HG03039 (cell line): ENCODE measurements around the gene TIMM21.

Source experiments
- ATAC-seq: cut with Tn5 transposase; IDR thresholded peaks from one replicate; pipeline ENCODE4 v1.9.1; 2021; ENCODE audit warnings: mild to moderate bottlenecking, moderate library complexity; ENCODE audit not compliant: unreplicated experiment

Gene TIMM21

GRCh38 chr18:74147779-74148542 is at the start of gene TIMM21, which contains the start of gene FBXO15:
Gene TIMM21, plus strand, starts transcription at chr18:74148523. Its CDS starts 286 bp downstream, at chr18:74148809.
Gene FBXO15, minus strand, starts transcription at chr18:74147834. Its CDS starts 49 bp downstream, at chr18:74147785.
- ATAC-seq = peak; percentile 89

DNA sequence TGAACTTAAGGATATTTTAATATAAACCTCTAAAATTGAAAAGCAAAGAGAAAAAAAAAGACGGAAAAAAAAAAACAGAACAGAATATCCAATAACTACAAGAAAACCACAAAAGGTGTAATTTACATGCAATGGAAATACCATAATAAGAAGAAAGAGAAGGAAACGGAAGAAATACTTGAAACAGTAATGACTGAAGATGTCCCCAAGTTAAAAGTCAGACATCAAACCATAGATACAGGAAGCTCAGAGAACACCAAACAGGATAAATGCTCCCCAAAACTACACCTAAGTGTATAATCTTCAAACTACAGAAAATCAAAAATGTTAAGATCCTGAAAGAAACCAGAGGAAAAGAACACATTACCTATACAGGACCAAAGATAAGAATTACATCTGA is 39.9 kb upstream of the TIMM21 start:
- no peak for ATAC-seq

DNA sequence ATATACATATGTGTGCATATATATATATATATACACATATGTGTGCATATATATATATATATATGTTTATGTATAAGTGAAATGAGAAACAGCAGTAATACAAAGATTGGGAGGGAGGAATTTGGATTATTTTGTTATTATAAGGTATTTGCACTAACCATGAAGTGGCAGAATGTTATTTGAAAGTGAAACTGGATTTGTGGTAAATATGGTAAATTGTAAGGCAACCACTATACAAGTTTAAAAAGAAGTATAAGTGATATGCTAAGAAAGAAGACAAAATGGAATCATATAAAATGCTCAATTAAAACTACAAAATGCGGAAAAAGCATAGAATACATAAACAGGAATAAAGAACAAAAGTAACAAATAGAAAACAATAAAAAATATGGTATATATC is 38.2 kb upstream of the TIMM21 start:
- no peak for ATAC-seq

GRCh38 chr18:74110976-74111375 is 37.3 kb upstream of the TIMM21 start:
- ATAC-seq = no peak

GRCh38 chr18:74113711-74114110 is 34.6 kb upstream of the TIMM21 start:
- no peak for ATAC-seq

DNA sequence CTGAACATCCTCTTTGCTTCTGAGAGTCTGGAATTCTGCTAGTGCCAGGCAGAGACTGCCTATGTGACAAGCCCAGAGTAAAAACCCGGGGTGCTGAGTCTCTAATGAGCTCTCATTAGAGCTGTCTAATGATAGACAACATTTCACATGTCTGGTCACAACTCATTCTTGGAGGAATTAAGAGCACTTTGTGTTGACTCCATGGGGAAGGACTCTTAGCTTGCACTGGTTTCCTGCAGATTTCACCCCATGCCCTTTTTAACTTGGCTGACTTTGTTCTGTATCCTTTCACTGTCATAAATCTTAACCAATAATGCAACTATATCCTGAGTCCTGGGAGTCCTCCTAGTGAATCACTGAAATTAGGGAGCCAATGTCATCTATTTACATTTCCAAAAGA is 34.2 kb upstream of the TIMM21 start:
- no peak for ATAC-seq

DNA sequence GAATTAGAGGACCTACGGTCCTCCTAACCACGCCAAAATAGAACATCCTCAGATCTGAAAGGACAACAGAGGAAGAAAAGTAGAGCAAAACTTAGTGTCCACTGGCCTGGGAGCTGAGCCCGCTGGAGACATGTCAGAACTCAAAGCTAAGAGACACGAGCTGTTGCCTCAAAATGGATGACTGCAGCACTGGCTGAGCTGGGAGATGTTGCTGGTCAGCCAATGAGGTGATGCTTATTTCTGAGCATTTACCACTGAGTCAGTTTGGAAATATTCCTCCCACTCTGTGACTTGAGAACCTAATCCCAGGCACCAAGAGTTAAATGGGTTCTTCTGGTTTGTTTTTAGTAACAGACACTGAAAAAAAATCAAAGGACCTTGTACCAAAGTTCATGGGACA is 33.3 kb upstream of the TIMM21 start:
- no peak for ATAC-seq

GRCh38 chr18:74116633-74117554 is 31.4 kb upstream of the TIMM21 start:
- ATAC-seq = no peak

DNA sequence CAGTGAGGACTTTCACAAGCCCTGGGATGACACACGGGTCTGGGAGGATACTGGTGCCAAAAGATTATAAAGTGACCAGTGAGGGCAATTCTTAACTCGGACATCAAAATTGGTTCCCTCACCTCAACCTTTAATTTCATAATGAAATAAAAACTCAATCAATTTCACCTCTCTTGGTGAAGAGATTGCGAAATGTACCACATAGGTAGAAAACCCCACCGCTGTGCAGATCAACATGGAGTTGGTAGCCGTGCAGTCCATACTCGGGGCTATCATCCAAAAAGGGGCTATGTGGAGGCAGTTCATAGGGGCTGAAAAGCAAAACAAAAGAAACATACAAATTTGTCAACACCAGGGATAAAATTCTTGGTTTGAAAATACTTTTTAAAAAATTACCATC is 25.1 kb upstream of the TIMM21 start:
- no peak for ATAC-seq

DNA sequence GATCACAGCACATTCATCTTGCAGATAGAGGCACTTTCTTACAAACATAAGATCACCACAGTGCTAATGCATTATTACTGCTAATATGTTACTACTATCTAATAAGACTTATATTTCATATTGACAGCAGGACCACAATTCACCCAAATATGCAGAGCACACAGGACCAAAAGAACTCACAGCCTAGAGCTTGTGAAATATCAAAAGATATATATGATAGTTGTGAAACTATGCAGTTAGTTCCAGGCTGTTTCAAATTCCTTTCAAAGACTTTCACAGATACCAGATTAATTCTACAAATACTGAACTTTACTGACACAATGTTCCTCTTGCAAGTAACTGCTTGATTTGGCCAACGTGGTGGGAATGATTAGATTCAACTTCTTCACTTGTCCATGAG is 23.7 kb upstream of the TIMM21 start:
- no peak for ATAC-seq

GRCh38 chr18:74126684-74127655 is 21.4 kb upstream of the TIMM21 start:
- no peak for ATAC-seq

- ATAC-seq = no peak
These were observed 20.2 kb upstream of the TIMM21 start for GRCh38 chr18:74128159-74128558.

DNA sequence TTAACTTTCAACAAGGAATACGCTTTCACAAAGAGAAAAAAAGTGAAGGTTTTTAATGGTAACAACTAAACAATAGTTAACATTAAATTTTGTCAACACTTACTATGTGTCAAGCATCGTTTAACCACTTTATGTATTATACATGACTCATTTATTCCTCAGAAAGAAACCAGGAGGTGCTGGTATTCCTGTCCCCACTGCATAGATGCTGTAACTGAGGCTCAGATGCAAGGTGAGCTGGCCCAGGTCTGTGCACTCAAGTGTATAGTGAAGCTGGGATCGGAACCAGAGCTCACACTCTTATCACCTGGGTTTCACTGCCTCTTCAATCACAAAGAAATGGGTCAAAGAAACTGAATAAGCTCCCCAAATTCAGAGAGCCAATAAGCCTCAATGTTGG is 17.2 kb upstream of the TIMM21 start:
- no peak for ATAC-seq

- ATAC-seq = no peak
These were observed 16.1 kb upstream of the TIMM21 start for GRCh38 chr18:74132201-74132600.

DNA sequence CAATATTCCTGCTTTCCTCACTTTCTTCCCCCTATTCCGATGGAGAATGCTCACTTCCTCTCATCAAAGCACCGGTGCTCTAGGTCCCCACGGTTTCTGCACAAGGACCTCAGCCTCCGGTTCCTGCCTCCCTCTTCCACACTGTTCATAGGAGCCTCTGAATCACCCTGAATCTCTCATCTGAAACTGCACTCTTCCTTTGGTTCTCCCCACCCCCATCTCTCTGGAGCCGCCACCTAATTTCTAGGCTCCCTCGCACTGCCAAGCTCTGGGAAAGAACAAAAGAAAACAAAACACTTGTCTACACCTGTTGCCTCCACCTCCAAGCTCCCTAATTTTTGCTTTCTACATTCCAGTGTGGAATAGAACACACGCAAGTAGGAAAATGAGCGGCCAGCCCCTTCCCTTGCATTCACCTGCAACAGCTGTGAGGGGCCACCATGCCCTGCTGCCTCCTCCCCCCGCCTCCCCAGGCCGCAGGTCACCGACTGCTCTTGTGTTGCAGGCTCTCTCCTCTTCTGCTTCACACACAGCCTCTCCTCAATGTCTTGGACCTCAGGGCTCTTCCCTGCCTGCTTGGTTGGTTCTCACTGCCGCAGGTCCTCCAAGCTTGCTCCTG is 10.3 kb upstream of the TIMM21 start:
- ATAC-seq = no peak

DNA sequence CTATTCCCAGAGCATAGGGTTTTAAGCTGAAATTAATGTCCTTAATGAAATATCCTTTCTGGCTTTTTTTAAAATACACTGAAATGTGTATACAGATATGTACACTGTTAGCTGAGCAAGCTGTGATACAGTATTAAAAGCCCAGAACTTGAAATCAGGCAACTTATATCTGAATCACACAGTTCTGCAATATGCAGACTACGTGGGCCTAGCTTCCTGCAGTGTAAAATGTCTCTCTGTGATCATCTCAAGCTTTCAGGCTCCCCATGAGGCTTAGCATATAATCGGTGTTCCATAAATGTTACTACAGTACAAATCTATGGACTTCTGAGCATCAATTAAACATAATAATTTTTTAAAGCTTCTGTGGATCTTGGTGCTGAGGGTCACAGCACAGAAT is 8.9 kb upstream of the TIMM21 start:
- no peak for ATAC-seq

GRCh38 chr18:74139888-74140287 is 8.4 kb upstream of the TIMM21 start:
- ATAC-seq = peak; percentile 74

DNA sequence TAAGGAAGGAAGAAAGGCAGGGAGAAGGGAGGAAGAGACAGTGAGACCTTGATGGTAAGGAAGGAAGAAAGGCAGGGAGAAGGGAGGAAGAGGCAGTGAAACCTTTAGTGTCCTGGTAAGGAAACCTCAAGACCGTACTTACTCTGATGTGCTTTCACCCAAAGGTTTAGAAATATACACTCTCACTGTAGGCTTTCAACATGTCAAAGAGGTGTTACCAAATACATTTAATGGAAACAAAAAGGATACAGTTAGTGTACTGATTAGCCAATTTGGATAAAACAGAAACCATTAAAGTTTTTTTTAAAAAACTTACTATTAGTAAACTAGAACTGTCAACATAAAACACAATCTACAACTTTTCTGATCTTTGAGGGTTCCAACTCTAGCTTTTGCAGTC is 7.7 kb upstream of the TIMM21 start:
- no peak for ATAC-seq

DNA sequence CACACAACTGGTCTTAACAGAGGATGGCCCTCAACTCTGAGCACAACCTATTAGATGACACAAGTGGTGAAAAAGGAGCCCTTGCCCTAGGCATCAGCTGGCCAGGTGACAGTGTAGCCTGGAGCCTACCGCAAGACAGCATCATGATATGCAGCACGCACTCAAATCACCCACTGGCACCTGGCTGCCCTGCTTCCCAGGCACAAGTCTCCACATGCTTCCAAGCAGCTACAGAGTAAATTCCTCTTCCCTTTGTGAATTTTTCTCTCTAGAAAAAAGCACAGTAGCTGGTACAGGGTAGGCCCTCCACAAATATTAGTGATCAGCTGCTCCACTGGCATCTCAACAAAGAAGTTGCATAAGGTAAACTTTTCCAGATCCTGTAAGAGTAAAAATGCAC is 6.7 kb upstream of the TIMM21 start:
- ATAC-seq = no peak

DNA sequence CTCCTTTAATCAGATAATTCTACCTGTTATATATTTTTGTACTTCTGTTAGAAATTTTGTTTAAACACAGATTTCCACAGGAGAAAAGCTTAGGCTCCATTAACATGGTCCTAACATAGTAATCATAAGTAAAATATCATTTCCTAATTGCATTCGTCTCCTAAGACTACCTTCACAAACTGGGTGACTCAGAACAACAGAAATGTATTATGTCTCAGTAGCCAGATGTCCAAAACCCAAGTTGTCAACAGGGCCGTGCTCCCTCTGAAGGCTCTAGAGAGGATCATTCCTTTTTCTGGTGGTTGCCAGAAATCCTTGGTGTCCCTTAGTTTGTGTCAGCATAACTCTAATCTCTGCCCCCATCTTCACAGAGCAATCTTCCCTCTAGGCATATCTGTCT is 6.1 kb upstream of the TIMM21 start:
- ATAC-seq = no peak
